ENCODE measurements around the gene ALK.

GRCh38 chr2:29281086-29281915 lies 640.1 kb downstream of the ALK start:
- TF ChIP-seq CTCF (IDR thresholded peaks at IDR 0.05; ENCODE audit: low read length) (no peak), EZH2 (IDR thresholded peaks at IDR 0.05; ENCODE audit: borderline replicate concordance, low read length) (no peak)
